HepG2 (cell line): ENCODE measurements around the gene FGGY. TPM values are rescaled to one million over a fixed set of nuclear protein-coding genes. Genes with fewer than 3 reads are reported as not detected.

Experiments used
- ARNTL ChIP-seq: sonication (generic); formaldehyde crosslinking; IDR thresholded peaks from 2 replicates; pipeline ENCODE4 v1.4.0; 2020; ENCODE audit warnings: mild to moderate bottlenecking, missing genetic modification reagents
- ATM ChIP-seq: fragments of 450-650 bp; IDR thresholded peaks from 2 replicates; pipeline ENCODE4 v1.7.1; 2017; ENCODE audit warnings: mild to moderate bottlenecking, borderline replicate concordance
- FOXO1 ChIP-seq: sonication (generic); formaldehyde crosslinking; IDR thresholded peaks from 2 replicates; pipeline ENCODE4 v1.4.0; 2020; ENCODE audit warnings: missing genetic modification reagents
- GLMP ChIP-seq: sonication (generic); formaldehyde crosslinking; IDR thresholded peaks from 2 replicates; pipeline ENCODE4 v1.9.0; 2021; ENCODE audit warnings: missing genetic modification reagents, mild to moderate bottlenecking, borderline replicate concordance
- HNRNPUL1 ChIP-seq: fragments of 200-400 bp; formaldehyde crosslinking; IDR thresholded peaks from 2 replicates; pipeline ENCODE4 v1.6.1; 2017; ENCODE audit warnings: low read depth, mild to moderate bottlenecking, low read length, moderate library complexity
- JUN ChIP-seq: sonication (generic); formaldehyde crosslinking; IDR thresholded peaks from 2 replicates; pipeline ENCODE4 v1.4.0; 2020; ENCODE audit warnings: mild to moderate bottlenecking, missing genetic modification reagents
- KAT7 ChIP-seq: IDR thresholded peaks from 2 replicates; pipeline ENCODE4 v1.6.1; 2018; ENCODE audit warnings: borderline replicate concordance, missing compliant biosample characterization
- MTF1 ChIP-seq: sonication (generic); formaldehyde crosslinking; IDR thresholded peaks from 2 replicates; pipeline ENCODE4 v1.5.0; 2020; ENCODE audit warnings: missing genetic modification reagents
- NBN ChIP-seq: fragments of 450-650 bp; conservative IDR thresholded peaks from 2 replicates; pipeline ENCODE4 v1.6.1; 2017
- NPAS2 ChIP-seq: sonication (generic); formaldehyde crosslinking; IDR thresholded peaks from 2 replicates; pipeline ENCODE4 v1.8.0; 2022; ENCODE audit warnings: mild to moderate bottlenecking, missing genetic modification reagents, borderline replicate concordance
- NR3C1 ChIP-seq: sonication (generic); formaldehyde crosslinking; IDR thresholded peaks from 2 replicates; pipeline ENCODE4 v1.4.0; 2020; ENCODE audit warnings: missing genetic modification reagents
- RAD21 ChIP-seq: fragments of 450-650 bp; formaldehyde crosslinking; IDR thresholded peaks from 2 replicates; pipeline ENCODE4 v1.5.0; 2020; ENCODE audit warnings: mild to moderate bottlenecking
- SAFB2 ChIP-seq: sonication (generic); formaldehyde crosslinking; IDR thresholded peaks from 2 replicates; pipeline ENCODE4 v1.5.1; 2020; ENCODE audit warnings: missing genetic modification reagents, low read depth, mild to moderate bottlenecking, borderline replicate concordance
- SIX1 ChIP-seq: sonication (generic); formaldehyde crosslinking; IDR thresholded peaks from 2 replicates; pipeline ENCODE4 v1.4.0; 2020; ENCODE audit warnings: missing genetic modification reagents, borderline replicate concordance
- SNAI1 ChIP-seq: sonication (generic); formaldehyde crosslinking; IDR thresholded peaks from 2 replicates; pipeline ENCODE4 v1.5.0; 2020; ENCODE audit warnings: mild to moderate bottlenecking, missing genetic modification reagents, borderline replicate concordance
- TAF15 ChIP-seq: fragments of 200-400 bp; formaldehyde crosslinking; IDR thresholded peaks from one replicate; pipeline ENCODE4 v1.6.1; 2018; ENCODE audit warnings: mild to moderate bottlenecking, low read depth, low read length; ENCODE audit not compliant: poor library complexity, severe bottlenecking
- TRAFD1 ChIP-seq: sonication (generic); formaldehyde crosslinking; IDR thresholded peaks from 2 replicates; pipeline ENCODE4 v1.5.1; 2020; ENCODE audit warnings: missing genetic modification reagents, mild to moderate bottlenecking, borderline replicate concordance
- ZBTB20 ChIP-seq: sonication (generic); formaldehyde crosslinking; IDR thresholded peaks from 2 replicates; pipeline ENCODE4 v1.8.1; 2023; ENCODE audit warnings: missing genetic modification reagents, low read depth, mild to moderate bottlenecking, borderline replicate concordance
- ZFP36L2 ChIP-seq: sonication (generic); formaldehyde crosslinking; IDR thresholded peaks from 2 replicates; pipeline ENCODE4 v1.4.0; 2020; ENCODE audit warnings: missing genetic modification reagents
- ZNF121 ChIP-seq: sonication (generic); formaldehyde crosslinking; IDR thresholded peaks from 2 replicates; pipeline ENCODE4 v1.5.0; 2020; ENCODE audit warnings: mild to moderate bottlenecking, missing genetic modification reagents
- ZNF280B ChIP-seq: sonication (generic); formaldehyde crosslinking; IDR thresholded peaks from 2 replicates; pipeline ENCODE4 v1.5.0; 2020; ENCODE audit warnings: missing genetic modification reagents, mild to moderate bottlenecking, borderline replicate concordance
- ZNF354B ChIP-seq: sonication (generic); formaldehyde crosslinking; IDR thresholded peaks from 2 replicates; pipeline ENCODE4 v1.8.0; 2022; ENCODE audit warnings: mild to moderate bottlenecking, missing genetic modification reagents
- ZNF556 ChIP-seq: sonication (generic); formaldehyde crosslinking; IDR thresholded peaks from 2 replicates; pipeline ENCODE4 v1.4.0; 2020; ENCODE audit warnings: mild to moderate bottlenecking, missing genetic modification reagents, borderline replicate concordance
- ZNF709 ChIP-seq: sonication (generic); formaldehyde crosslinking; IDR thresholded peaks from 2 replicates; pipeline ENCODE4 v1.5.0; 2020; ENCODE audit warnings: mild to moderate bottlenecking, missing genetic modification reagents
- ZNF784 ChIP-seq: sonication (generic); formaldehyde crosslinking; IDR thresholded peaks from 2 replicates; pipeline ENCODE4 v1.5.1; 2020; ENCODE audit warnings: missing genetic modification reagents, mild to moderate bottlenecking, borderline replicate concordance
- ZNF788 ChIP-seq: sonication (generic); formaldehyde crosslinking; IDR thresholded peaks from 2 replicates; pipeline ENCODE4 v1.5.0; 2020; ENCODE audit warnings: mild to moderate bottlenecking, missing genetic modification reagents, borderline replicate concordance
- polyA plus RNA-seq, 8 experiments: library from polyadenylated mRNA; depleted of rRNA in 3 of 8; stranded (reverse) in 7 of 8; unstranded in 1 of 8; fragments of >200 nt; fragmentation: Illumina TruSeq in 4 of 8; extraction: Trizol in 4 of 8; gene quantifications; 2 replicates each; pipeline versions ENCODE4 v1.2.1 to v1.2.3, GENCODE V29; 2011 to 2016; ENCODE audit warnings: low read depth in 4 of 8, missing spikeins in 1 of 8, mixed read lengths in 1 of 8; ENCODE audit not compliant: insufficient read depth in 1 of 8
- total RNA-seq, 5 experiments: library from RNA; depleted of rRNA; stranded (reverse); fragments of >200 nt; fragmentation: Illumina TruSeq; extraction: Trizol; gene quantifications; 2 replicates each; pipeline ENCODE4 v1.2.3, GENCODE V29; 2016; ENCODE audit warnings: low read depth in 1 of 5

FGGY gene
- total and polyA plus RNA-seq, 2 of the 13 experiments (the other 11 are each of a cell fraction or from before 2014, with no cell fraction given), result 15.7 to 27.5 TPM

GRCh38 chr1:59556802-59557548, 260.1 kb downstream of the FGGY start (continued):
- TF ChIP-seq ZNF709 (CRISPR knock-in tag) (no peak; the same call in 1 of the 2 replicates), ZNF121 (no peak), SNAI1 (CRISPR knock-in tag) (no peak), SIX1 (peak; percentile 54; the same call in 1 of the 2 replicates), ZBTB20 (peak; percentile 71; the same call in 1 of the 2 replicates), ZNF556 (CRISPR knock-in tag) (peak; percentile 22; the same call in 1 of the 2 replicates), JUN (peak; percentile 87), SAFB2 (CRISPR knock-in tag) (no peak), ZNF788 (CRISPR knock-in tag) (peak; percentile 83; the same call in 1 of the 2 replicates), GLMP (no peak), TRAFD1 (CRISPR knock-in tag) (no peak), FOXO1 (peak; percentile 95), KAT7 (CRISPR knock-in tag) (0 out of 2 replicates have a peak, but pooled peaks have one; percentile 24), TAF15 (no peak), ATM (no peak), NBN (no peak), RAD21 (CRISPR knock-in tag) (0 out of 2 replicates have a peak, but pooled peaks have one; percentile 8), HNRNPUL1 (no peak), NPAS2 (no peak), MTF1 (CRISPR knock-in tag) (no peak), ZNF784 (CRISPR knock-in tag) (no peak), ZFP36L2 (CRISPR knock-in tag) (no peak), ARNTL (CRISPR knock-in tag) (peak; percentile 87), NR3C1 (no peak), ZNF354B (no peak), ZNF280B (CRISPR knock-in tag) (no peak)
